ENCODE measurements around the gene ADAMTSL3. TPM values are rescaled to one million over a fixed set of nuclear protein-coding genes. Genes with fewer than 3 reads are reported as not detected.

The ADAMTSL3 gene
- polyA plus RNA-seq, 1 donor from 2014 or later: 0.51 TPM

- H2AFZ ChIP-seq (ENCODE audit: low read depth, low read length): no peak overlapping the region
- no peak for TF ChIP-seq TAF1 (IDR thresholded peaks at IDR 0.05; ENCODE audit: low read depth)
- no peak for TF ChIP-seq MXI1 (conservative IDR thresholded peaks at IDR 0.05; ENCODE audit: poor library complexity, severe bottlenecking)
- no peak for TF ChIP-seq POLR2AphosphoS5 (IDR thresholded peaks at IDR 0.05)
- no peak for TF ChIP-seq EP300 (conservative IDR thresholded peaks at IDR 0.05; ENCODE audit: poor library complexity, severe bottlenecking)
- no peak for TF ChIP-seq RAD21 (conservative IDR thresholded peaks at IDR 0.05)
- TF ChIP-seq EZH2 (IDR thresholded peaks at IDR 0.05; ENCODE audit: borderline replicate concordance, insufficient read depth, low read length, poor library complexity, severe bottlenecking): no peak
- TF ChIP-seq CTCF (IDR thresholded peaks at IDR 0.05; ENCODE audit: poor library complexity, severe bottlenecking): no peak
- TF ChIP-seq REST (IDR thresholded peaks at IDR 0.05; ENCODE audit: borderline replicate concordance): no peak
- no peak for TF ChIP-seq SMC3 (conservative IDR thresholded peaks at IDR 0.05; ENCODE audit: poor library complexity)
- H3K4me2 ChIP-seq (ENCODE audit: low read length): no peak overlapping the region
- no peaks in the 10 kb centered on the region for H3F3A ChIP-seq (ENCODE audit: insufficient read depth, low read length, poor library complexity, severe bottlenecking)
- H3K79me2 ChIP-seq (replicated peaks; ENCODE audit: insufficient read depth, low read length): no peaks in the 10 kb centered on the region
- no peak overlapping the region for H3K4me3 ChIP-seq (ENCODE audit: low read length)
- H4K20me1 ChIP-seq (ENCODE audit: insufficient read depth): no peaks in the 10 kb centered on the region
- H3K9me2 ChIP-seq (ENCODE audit: insufficient read depth, low read length): no peaks in the 10 kb centered on the region
- H3K27me3 ChIP-seq (ENCODE audit: insufficient read depth, low read depth, low read length): no peaks in the 10 kb centered on the region
- no peak overlapping the region for H3K27ac ChIP-seq (ENCODE audit: low read length)
- no peaks in the 10 kb centered on the region for H3K36me3 ChIP-seq (ENCODE audit: insufficient read depth, low read length)
- H3K9me3 ChIP-seq (ENCODE audit: low read length): no peaks in the 10 kb centered on the region
- no peak overlapping the region for H3K9ac ChIP-seq (ENCODE audit: low read length)
Measured at GRCh38 chr15:83845230-83845629, 191.3 kb downstream of the ADAMTSL3 start.

- H2AFZ ChIP-seq (ENCODE audit: low read depth, low read length): no peak overlapping the region
- H3K9me2 ChIP-seq (ENCODE audit: insufficient read depth, low read length): no peaks in the 10 kb centered on the region
- H3K9me3 ChIP-seq (ENCODE audit: low read length): no peaks in the 10 kb centered on the region
- H3K9ac ChIP-seq (ENCODE audit: low read length): no peak overlapping the region
- H3K79me2 ChIP-seq (replicated peaks; ENCODE audit: insufficient read depth, low read length): no peaks in the 10 kb centered on the region
- H3K27me3 ChIP-seq (ENCODE audit: insufficient read depth, low read depth, low read length): no peaks in the 10 kb centered on the region
- no peaks in the 10 kb centered on the region for H3K36me3 ChIP-seq (ENCODE audit: insufficient read depth, low read length)
- no peaks in the 10 kb centered on the region for H3F3A ChIP-seq (ENCODE audit: insufficient read depth, low read length, poor library complexity, severe bottlenecking)
- H3K4me2 ChIP-seq (ENCODE audit: low read length): no peak overlapping the region
- no peaks in the 10 kb centered on the region for H4K20me1 ChIP-seq (ENCODE audit: insufficient read depth)
- no peak overlapping the region for H3K27ac ChIP-seq (ENCODE audit: low read length)
- H3K4me3 ChIP-seq (ENCODE audit: low read length): no peak overlapping the region
- TF ChIP-seq MXI1 (conservative IDR thresholded peaks at IDR 0.05; ENCODE audit: poor library complexity, severe bottlenecking) (no peak), REST (IDR thresholded peaks at IDR 0.05; ENCODE audit: borderline replicate concordance) (no peak)
Measured at GRCh38 chr15:83846847-83847246, 192.9 kb downstream of the ADAMTSL3 start.

Measured in neural cell (in vitro differentiated cells).